Transverse colon (tissue), 3 donors: ENCODE data around the gene DAB2.

Experiments used
- POLR2A ChIP-seq: fragments of 450-650 bp; IDR thresholded peaks from one replicate; pipeline ENCODE4 v1.6.1; 2016; ENCODE audit warnings: antibody characterized with exemption, mild to moderate bottlenecking, moderate library complexity
- TF ChIP-seq, protein P1 (sequence below), 5 experiments: fragments of 200-600 bp in 3 of 5; fragments of 450-650 bp in 2 of 5; sonication (generic) in 3 of 5; IDR thresholded peaks; 1 replicate in 2 of 5; 2 replicates in 3 of 5; pipeline ENCODE4 v1.5.1; 2016 to 2017; ENCODE audit warnings: antibody characterized with exemption in 5 of 5, inconsistent platforms in 3 of 5, mild to moderate bottlenecking in 2 of 5, moderate library complexity in 1 of 5

DNA sequence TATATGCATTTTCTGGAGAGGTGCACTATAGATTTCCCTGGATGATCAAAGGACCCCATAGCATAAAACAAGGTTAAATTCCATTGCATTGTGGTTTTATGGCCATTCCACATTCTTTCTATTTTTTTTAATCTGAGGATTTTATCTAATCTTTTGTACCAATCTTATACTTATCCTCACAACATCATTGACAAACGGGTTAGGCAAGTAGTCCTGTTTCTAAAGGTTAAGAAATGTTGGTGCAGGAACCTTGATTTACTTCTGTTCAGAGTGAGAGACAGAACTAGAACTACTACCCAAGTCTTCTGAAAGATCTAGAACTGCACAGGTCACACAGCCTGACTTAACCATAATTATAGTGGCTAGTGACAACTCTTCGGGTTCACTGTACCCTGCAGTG is 5.7 kb upstream of the DAB2 start:
- TF ChIP-seq, protein P1, sequence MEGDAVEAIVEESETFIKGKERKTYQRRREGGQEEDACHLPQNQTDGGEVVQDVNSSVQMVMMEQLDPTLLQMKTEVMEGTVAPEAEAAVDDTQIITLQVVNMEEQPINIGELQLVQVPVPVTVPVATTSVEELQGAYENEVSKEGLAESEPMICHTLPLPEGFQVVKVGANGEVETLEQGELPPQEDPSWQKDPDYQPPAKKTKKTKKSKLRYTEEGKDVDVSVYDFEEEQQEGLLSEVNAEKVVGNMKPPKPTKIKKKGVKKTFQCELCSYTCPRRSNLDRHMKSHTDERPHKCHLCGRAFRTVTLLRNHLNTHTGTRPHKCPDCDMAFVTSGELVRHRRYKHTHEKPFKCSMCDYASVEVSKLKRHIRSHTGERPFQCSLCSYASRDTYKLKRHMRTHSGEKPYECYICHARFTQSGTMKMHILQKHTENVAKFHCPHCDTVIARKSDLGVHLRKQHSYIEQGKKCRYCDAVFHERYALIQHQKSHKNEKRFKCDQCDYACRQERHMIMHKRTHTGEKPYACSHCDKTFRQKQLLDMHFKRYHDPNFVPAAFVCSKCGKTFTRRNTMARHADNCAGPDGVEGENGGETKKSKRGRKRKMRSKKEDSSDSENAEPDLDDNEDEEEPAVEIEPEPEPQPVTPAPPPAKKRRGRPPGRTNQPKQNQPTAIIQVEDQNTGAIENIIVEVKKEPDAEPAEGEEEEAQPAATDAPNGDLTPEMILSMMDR (IDR thresholded peaks at IDR 0.05): no peak
- no peak for TF ChIP-seq POLR2A
